WERI-Rb-1 (cell line): ENCODE results near the gene TMEM59L.

Experiments used
- DNase-seq: peaks from one replicate; pipeline ENCODE4 v3.0.0-alpha.2; 2020
- H3K27ac ChIP-seq: fragments of 250-450 bp; sonication (Bioruptor Pico); 2 replicates; pipeline ENCODE4 v1.5.1; 2020; ENCODE audit warnings: mild to moderate bottlenecking, moderate library complexity
- H3K27me3 ChIP-seq: fragments of 250-450 bp; sonication (Bioruptor Pico); 2 replicates; pipeline ENCODE4 v1.5.1; 2021; ENCODE audit warnings: mild to moderate bottlenecking, low read depth, moderate library complexity; ENCODE audit not compliant: insufficient read depth, severe bottlenecking
- H3K36me3 ChIP-seq: fragments of 250-450 bp; sonication (Bioruptor Pico); 2 replicates; pipeline ENCODE4 v1.5.1; 2020; ENCODE audit warnings: mild to moderate bottlenecking, moderate library complexity
- H3K4me3 ChIP-seq: 2 replicates; pipeline ENCODE4 v1.5.1; 2011; ENCODE audit warnings: low read depth, mild to moderate bottlenecking, control low read depth, low read length
- H3K9me3 ChIP-seq: fragments of 250-450 bp; sonication (Bioruptor Pico); 2 replicates; pipeline ENCODE4 v1.5.1; 2021; ENCODE audit warnings: mild to moderate bottlenecking, moderate library complexity; ENCODE audit not compliant: severe bottlenecking
- TF ChIP-seq, protein P1 (sequence below): IDR thresholded peaks from 2 replicates; pipeline ENCODE4 v1.5.1; 2011; ENCODE audit warnings: low read depth, mild to moderate bottlenecking, control low read depth, inconsistent platforms, low read length

Gene TMEM59L

DNA sequence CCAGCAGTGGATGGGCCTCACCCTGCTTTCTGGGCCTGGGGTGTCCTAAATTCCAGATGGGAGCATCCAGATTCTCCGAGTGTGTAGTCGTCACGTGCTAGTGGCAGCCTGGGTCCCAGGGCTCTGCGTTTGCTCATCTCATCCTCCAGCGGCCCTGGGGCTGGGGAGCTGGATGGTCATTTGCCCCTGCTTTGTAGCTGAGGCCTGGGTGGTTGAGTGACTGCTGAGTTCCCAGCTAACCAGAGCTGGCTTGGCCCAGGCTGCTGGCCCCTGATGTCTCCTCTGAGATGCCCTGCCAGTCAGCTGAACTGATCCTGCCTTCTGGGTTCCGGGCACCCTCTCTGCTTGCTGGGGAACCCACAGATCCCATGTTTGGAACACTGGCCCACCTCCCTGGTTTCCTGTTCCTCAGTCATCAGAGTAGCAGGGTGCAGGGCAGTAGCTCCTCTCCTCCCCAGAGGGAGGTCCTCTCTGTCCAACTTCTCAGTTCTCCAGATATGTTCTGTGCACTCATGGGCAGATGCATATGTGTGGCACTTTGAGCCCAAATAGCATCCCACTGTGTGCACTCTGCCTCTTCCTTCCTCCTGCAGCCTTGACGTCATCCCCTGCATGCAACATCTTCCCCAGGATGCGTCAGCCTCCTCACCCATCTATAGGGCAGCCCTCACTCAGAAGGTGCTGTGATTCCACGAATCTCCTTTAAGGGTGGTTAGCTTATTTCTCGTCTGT, 48.4 kb downstream of the TMEM59L start:
- TF ChIP-seq, protein P1, sequence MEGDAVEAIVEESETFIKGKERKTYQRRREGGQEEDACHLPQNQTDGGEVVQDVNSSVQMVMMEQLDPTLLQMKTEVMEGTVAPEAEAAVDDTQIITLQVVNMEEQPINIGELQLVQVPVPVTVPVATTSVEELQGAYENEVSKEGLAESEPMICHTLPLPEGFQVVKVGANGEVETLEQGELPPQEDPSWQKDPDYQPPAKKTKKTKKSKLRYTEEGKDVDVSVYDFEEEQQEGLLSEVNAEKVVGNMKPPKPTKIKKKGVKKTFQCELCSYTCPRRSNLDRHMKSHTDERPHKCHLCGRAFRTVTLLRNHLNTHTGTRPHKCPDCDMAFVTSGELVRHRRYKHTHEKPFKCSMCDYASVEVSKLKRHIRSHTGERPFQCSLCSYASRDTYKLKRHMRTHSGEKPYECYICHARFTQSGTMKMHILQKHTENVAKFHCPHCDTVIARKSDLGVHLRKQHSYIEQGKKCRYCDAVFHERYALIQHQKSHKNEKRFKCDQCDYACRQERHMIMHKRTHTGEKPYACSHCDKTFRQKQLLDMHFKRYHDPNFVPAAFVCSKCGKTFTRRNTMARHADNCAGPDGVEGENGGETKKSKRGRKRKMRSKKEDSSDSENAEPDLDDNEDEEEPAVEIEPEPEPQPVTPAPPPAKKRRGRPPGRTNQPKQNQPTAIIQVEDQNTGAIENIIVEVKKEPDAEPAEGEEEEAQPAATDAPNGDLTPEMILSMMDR = no peak
- Histone ChIP-seq H3K27ac (no peak overlapping the region), H3K27me3 (no peaks in the 10 kb centered on the region), H3K9me3 (peaks cover 3% of the 10 kb centered on the region), H3K36me3 (peaks cover 9% of the 10 kb centered on the region), H3K4me3 (no peak overlapping the region)
- DNase-seq = no peak

DNA sequence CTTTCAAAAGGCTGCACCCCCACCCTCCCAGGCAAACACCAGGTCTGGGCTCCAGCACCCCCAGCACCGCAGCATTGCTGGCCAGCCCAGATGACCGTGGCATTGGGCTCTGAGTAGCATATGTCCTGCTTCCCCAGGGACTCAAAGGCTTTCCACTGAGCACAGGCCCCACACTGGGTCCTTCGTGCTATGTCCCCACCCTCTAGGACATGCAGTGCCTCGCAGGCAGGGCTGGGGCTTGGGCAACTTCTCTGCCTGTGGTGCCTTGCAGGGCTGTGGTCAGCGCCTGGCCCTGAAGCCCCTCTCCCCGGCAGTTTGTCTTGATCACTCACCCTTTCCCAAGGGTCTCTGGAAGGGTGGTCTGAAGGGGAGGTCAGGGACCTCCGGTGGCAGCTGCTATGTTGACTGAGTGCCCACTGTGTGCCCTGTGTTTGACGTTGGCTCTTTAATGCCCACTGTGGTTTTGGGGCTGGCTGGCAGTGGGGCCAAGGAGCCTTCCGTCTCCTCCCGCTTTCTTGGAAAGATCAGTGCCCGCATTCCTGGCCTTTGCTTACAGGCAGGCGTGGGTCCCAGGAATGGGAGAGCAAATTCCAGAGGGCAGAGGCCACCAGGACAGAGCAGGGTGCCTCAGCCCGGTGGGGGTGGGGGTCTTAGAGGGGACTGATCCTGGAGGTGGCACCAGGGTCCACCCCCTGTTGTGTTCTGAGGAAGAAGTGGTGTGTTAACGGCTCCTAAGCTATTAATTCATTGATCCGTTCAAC, 50.5 kb downstream of the TMEM59L start:
- DNase-seq = no peak
- TF ChIP-seq, protein P1 = no peak
- H3K9me3 ChIP-seq = peaks cover 3% of the 10 kb centered on the region
- peaks cover 16% of the 10 kb centered on the region for H3K36me3 ChIP-seq
- no peaks in the 10 kb centered on the region for H3K27me3 ChIP-seq
- no peak overlapping the region for H3K4me3 ChIP-seq
- H3K27ac ChIP-seq = peak overlapping the region; percentile 52

DNA sequence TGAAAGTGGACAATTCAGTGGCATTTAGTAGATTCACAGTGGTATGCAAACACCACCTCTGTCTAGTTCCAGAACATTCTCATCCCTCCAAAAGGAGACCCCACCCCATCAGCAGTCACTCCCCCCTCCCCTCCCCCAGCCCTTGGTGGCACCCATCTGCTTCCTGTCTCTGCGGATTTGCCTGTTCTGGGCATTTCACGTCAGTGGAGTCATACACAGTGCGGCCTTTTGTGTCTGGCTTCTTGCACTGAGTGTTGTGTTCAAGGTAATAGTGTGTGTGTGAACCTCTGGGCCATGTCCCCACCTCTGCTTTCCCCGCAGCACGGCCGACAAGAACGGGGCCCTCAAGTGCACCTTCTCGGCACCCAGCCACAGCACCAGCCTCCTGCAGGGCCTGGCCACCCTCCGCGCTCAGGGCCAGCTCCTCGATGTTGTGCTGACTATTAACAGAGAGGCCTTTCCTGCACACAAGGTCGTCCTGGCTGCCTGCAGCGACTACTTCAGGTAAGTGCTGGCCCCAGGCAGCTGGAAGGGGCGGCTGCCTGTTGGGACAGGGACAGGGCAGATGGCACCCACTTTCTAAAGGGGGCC, 51.4 kb downstream of the TMEM59L start:
- H3K9me3 ChIP-seq = peaks cover 3% of the 10 kb centered on the region
- H3K4me3 ChIP-seq = no peak overlapping the region; the same call in 1 of the 2 replicates
- H3K36me3 ChIP-seq = peaks cover 25% of the 10 kb centered on the region
- no peaks in the 10 kb centered on the region for H3K27me3 ChIP-seq
- peak overlapping the region; percentile 74 for H3K27ac ChIP-seq
- TF ChIP-seq, protein P1 = no peak
- peak; percentile 50 for DNase-seq

DNA sequence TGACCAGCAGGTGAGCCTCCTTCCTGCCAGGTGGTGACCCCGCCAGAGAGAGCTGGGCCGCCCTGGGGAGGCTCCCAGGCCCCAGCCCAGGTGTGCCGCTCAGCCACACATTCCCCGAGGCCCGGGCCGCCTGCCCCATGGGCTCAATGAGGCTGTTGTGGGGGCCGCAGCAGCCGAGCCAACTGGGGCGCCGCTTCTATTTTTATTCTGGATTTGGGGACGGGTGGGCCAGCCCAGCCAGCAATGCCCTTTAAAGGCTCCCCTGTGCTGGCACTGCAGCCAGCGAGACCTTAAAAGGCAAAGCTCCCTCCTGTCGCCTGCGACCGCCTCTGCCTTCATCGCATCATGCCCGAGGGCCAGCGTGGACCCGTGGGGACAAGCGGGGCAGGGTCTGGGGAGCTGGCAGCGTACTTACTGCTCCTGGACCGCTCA, 53.1 kb downstream of the TMEM59L start:
- TF ChIP-seq, protein P1 = no peak
- H3K27me3 ChIP-seq = no peaks in the 10 kb centered on the region
- H3K9me3 ChIP-seq = peaks cover 3% of the 10 kb centered on the region
- no peak overlapping the region for H3K4me3 ChIP-seq
- DNase-seq = no peak
- peaks cover 37% of the 10 kb centered on the region for H3K36me3 ChIP-seq
- no peak overlapping the region for H3K27ac ChIP-seq

DNA sequence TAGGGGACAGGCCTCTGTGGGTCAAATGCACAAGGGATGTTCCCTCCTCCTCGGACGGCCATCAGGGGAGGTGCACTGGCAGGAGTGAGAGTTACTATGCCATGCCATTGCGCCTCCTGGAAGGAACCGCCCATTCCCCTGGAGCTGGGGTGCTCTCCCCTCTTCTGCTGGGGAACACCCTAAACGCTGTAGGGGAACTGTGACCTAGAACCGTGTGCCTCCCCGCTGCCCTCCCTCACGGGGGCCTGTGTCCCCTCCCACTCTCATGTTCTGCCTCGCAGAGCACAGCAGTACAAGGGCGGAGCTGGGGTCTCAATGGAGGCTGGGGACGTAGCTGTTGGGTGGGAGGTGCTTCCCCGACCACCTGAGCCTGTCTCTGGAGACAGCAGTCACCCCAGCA, 53.6 kb downstream of the TMEM59L start:
- TF ChIP-seq, protein P1 = no peak
- no peak for DNase-seq

More for the DNA sequence above, 53.6 kb downstream of the TMEM59L start:
- Histone ChIP-seq H3K27ac (no peak overlapping the region), H3K36me3 (peaks cover 39% of the 10 kb centered on the region), H3K27me3 (no peaks in the 10 kb centered on the region), H3K9me3 (peaks cover 3% of the 10 kb centered on the region), H3K4me3 (no peak overlapping the region)
